Epithelial cell of prostate (primary cell): Measurements from ENCODE around the gene TM4SF20.
"Not testable (repeated sequence)": the region's sequence is repeated elsewhere in the genome, so short reads cannot be mapped to it uniquely, and the experiment has no call there.

Experiments used
- DNase-seq: peaks from one replicate; pipeline ENCODE4 v3.0.0-alpha.2; 2011; ENCODE audit warnings: low read depth, low spot score
- H3K27ac ChIP-seq: fragments of 450-650 bp; 2 replicates; pipeline ENCODE4 v1.5.1; 2017; ENCODE audit warnings: mild to moderate bottlenecking

The TM4SF20 gene

GRCh38 chr2:227401550-227401949 is 22.4 kb upstream of the TM4SF20 start:
- H3K27ac ChIP-seq: no peak overlapping the region
- no peak for DNase-seq

- H3K27ac ChIP-seq: no peak overlapping the region
- DNase-seq: no peak
Measured at GRCh38 chr2:227398684-227399670, 19.9 kb upstream of the TM4SF20 start.

- DNase-seq: no peak
- H3K27ac ChIP-seq: peak overlapping the region; percentile 5
Measured at GRCh38 chr2:227397562-227397961, 18.5 kb upstream of the TM4SF20 start.

GRCh38 chr2:227395556-227395955 is 16.4 kb upstream of the TM4SF20 start:
- DNase-seq: peak; percentile 75

GRCh38 chr2:227394401-227394800 is 15.3 kb upstream of the TM4SF20 start:
- DNase-seq: no peak
- H3K27ac ChIP-seq: no peak overlapping the region

More at GRCh38 chr2:227395556-227395955, 16.4 kb upstream of the TM4SF20 start:
- H3K27ac ChIP-seq: peak overlapping the region; percentile 77

GRCh38 chr2:227390468-227391256 is 11.6 kb upstream of the TM4SF20 start:
- DNase-seq: no peak
- H3K27ac ChIP-seq: no peak overlapping the region

- no peak overlapping the region for H3K27ac ChIP-seq
Measured at GRCh38 chr2:227389661-227390060, 10.6 kb upstream of the TM4SF20 start.

GRCh38 chr2:227389231-227389630 is 10.1 kb upstream of the TM4SF20 start:
- H3K27ac ChIP-seq: peak overlapping the region; percentile 68
- no peak for DNase-seq

More at GRCh38 chr2:227389661-227390060, 10.6 kb upstream of the TM4SF20 start:
- DNase-seq: no peak

GRCh38 chr2:227388537-227389011 is 9.5 kb upstream of the TM4SF20 start:
- peak; percentile 91 for DNase-seq
- peak overlapping the region; percentile 68 for H3K27ac ChIP-seq

DNA sequence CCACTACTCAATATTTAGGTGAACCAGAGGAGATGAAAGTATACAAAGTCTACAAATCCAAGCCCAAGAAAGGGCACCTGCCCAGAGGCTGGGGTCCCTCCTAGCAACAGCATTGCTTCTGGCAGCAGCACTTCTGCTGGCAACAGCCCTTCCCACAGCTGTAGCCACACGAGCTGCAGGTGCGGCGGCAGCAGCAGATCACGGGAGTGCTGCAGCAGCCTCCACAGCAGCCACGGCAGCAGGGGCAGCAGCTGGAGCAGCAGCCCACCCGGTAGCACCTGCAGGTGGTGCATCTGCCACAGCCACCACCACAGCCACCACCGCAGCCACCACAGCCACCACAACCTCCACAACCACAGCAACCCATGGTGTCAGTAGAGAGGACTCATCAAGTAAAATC is 8.5 kb upstream of the TM4SF20 start, which contains the start of gene SCYGR1:
SCYGR1 (minus strand) TSS at position 367 of the 400 bp plus-strand sequence; CDS start at position 367, 0 bp downstream.
- H3K27ac ChIP-seq: peak within 1 kb of the TSS; percentile 68
- not testable (repeated sequence) for DNase-seq

- no peak for DNase-seq
- no peak overlapping the region for H3K27ac ChIP-seq
Measured at GRCh38 chr2:227386630-227387029, 7.5 kb upstream of the TM4SF20 start.

DNA sequence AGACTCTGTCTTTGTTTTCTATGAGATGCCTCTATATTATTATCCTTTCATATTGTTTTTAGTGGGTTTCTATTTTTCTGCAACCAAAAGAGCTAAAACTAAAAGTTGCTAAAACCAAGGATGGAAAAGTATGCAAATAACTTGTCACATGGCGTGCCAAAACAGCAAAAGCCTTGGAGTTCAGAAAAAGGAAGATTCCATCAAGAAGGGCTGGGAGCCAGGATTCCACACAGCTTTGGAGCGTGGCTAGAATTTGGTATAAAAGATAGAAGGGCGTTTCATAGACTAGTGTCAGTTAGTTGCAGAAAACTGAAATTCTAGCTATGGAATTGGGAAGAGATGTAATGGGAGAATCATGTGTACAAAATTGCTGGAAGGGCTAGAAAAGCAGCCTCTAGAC is 4.6 kb upstream of the TM4SF20 start:
- no peak for DNase-seq
- no peak overlapping the region for H3K27ac ChIP-seq

- H3K27ac ChIP-seq, DNase-seq: not testable (repeated sequence)
Measured at GRCh38 chr2:227382241-227382835, 3.2 kb upstream of the TM4SF20 start.

DNA sequence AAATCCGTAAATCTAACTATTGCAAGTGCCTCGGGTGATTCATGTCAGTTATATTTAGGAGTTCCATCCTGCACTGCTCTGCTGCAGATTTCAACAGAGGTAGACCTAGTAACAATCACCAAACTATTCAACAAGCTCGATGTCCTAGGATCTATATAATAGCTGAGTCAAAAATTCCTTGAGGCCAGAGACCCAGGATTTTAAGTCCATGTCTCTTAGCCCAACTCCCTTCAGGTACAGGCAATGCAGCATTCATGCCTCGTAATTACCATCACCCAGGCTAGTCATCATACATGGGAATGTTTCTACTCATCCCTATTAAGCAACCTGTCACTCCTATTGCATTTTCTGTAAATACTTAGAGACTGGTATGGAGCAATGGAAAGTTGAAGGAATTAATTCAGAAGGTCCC is 729 bp downstream of the TM4SF20 start:
- peak; percentile 46 for DNase-seq
- peak overlapping the region; percentile 72 for H3K27ac ChIP-seq

- no peak for DNase-seq
Measured at GRCh38 chr2:227377467-227378351, 1.4 kb downstream of the TM4SF20 start.

GRCh38 chr2:227376656-227377396 is 2.3 kb downstream of the TM4SF20 start:
- no peak for DNase-seq

More at GRCh38 chr2:227377467-227378351, 1.4 kb downstream of the TM4SF20 start:
- H3K27ac ChIP-seq: peak overlapping the region; percentile 72

DNA sequence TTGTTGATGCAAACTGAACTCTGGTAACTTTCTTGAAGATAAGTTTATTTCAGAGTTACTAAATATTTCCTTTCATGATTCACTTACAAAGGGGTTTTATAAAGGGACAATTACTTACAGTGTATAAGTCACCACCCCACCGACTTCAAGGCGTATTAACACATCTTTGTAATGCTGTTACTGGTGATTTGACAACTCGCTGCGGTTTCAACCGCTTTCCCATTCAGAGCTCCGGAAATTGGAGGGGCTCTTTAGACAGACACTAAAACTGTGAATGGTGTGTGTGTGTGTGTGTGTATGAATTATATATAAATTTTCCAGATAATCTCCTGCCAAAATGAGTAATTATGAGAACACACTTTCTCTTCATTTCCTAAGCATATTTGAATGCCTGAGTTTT is 4.9 kb downstream of the TM4SF20 start:
- DNase-seq: no peak
- H3K27ac ChIP-seq: no peak overlapping the region

More at GRCh38 chr2:227376656-227377396, 2.3 kb downstream of the TM4SF20 start:
- peak overlapping the region; percentile 72 for H3K27ac ChIP-seq

- DNase-seq: no peak
- H3K27ac ChIP-seq: no peak overlapping the region
Measured at GRCh38 chr2:227373389-227373788, 5.7 kb downstream of the TM4SF20 start.
